Ishikawa (cell line): Measurements from ENCODE around the gene MTG1.
A peak's percentile ranks its signal among the peaks of the same experiment; 100 is the strongest.
"Not testable (repeated sequence)": the region's sequence is repeated elsewhere in the genome, so short reads cannot be mapped to it uniquely, and the experiment has no call there.

Experiments used
- CEBPB ChIP-seq: IDR thresholded peaks from 2 replicates; pipeline ENCODE4 v1.6.1; 2012
- CREB1 ChIP-seq: IDR thresholded peaks from 2 replicates; pipeline ENCODE4 v1.6.1; 2012; ENCODE audit warnings: low read depth
- EGR1 ChIP-seq: IDR thresholded peaks from 2 replicates; pipeline ENCODE4 v1.6.1; 2012
- EP300 ChIP-seq: IDR thresholded peaks from 2 replicates; pipeline ENCODE4 v1.6.1; 2012; ENCODE audit warnings: borderline replicate concordance
- FOXM1 ChIP-seq: IDR thresholded peaks from 2 replicates; pipeline ENCODE4 v1.6.1; 2012; ENCODE audit warnings: low read depth, borderline replicate concordance
- MAX ChIP-seq: IDR thresholded peaks from 2 replicates; pipeline ENCODE4 v1.6.1; 2012
- NFIC ChIP-seq: IDR thresholded peaks from 2 replicates; pipeline ENCODE4 v1.6.1; 2012
- RAD21 ChIP-seq: IDR thresholded peaks from 2 replicates; pipeline ENCODE4 v1.6.1; 2012; ENCODE audit warnings: low read depth
- REST ChIP-seq: IDR thresholded peaks from 2 replicates; pipeline ENCODE4 v1.6.1; 2012; ENCODE audit warnings: low read depth, mild to moderate bottlenecking
- TAF1 ChIP-seq: IDR thresholded peaks from 2 replicates; pipeline ENCODE4 v1.6.1; 2012; ENCODE audit warnings: low read depth, mild to moderate bottlenecking
- TCF12 ChIP-seq: IDR thresholded peaks from 2 replicates; pipeline ENCODE4 v1.6.1; 2012; ENCODE audit warnings: low read depth
- TEAD4 ChIP-seq: IDR thresholded peaks from 2 replicates; pipeline ENCODE4 v1.6.1; 2012
- USF1 ChIP-seq: IDR thresholded peaks from 2 replicates; pipeline ENCODE4 v1.6.1; 2012
- YY1 ChIP-seq: IDR thresholded peaks from 2 replicates; pipeline ENCODE4 v1.6.1; 2012; ENCODE audit warnings: low read depth
- ZBTB7A ChIP-seq: IDR thresholded peaks from 2 replicates; pipeline ENCODE4 v1.6.1; 2012; ENCODE audit warnings: low read depth

The MTG1 gene

GRCh38 chr10:133422807-133423771 is 29.1 kb downstream of the MTG1 start:
- TF ChIP-seq YY1 (no peak), TAF1 (no peak), EP300 (no peak), EGR1 (no peak), RAD21 (no peak), TCF12 (no peak), USF1 (no peak), CREB1 (no peak), FOXM1 (no peak), NFIC (no peak), CEBPB (no peak), ZBTB7A (no peak), REST (no peak), MAX (no peak), TEAD4 (no peak)

GRCh38 chr10:133424601-133425000 is 30.6 kb downstream of the MTG1 start, which contains the start of gene SPRN:
TSS of gene SPRN (minus strand) at chr10:133424625. CDS start at chr10:133423681, 944 bp downstream.
- not testable (repeated sequence) for TF ChIP-seq MAX, FOXM1, EP300

- TF ChIP-seq ZBTB7A (no peak), NFIC (no peak), YY1 (no peak), CEBPB (no peak), CREB1 (no peak), REST (no peak), FOXM1 (no peak), TAF1 (no peak), TEAD4 (no peak), MAX (peak; percentile 43; the same call in 1 of the 2 replicates), EP300 (no peak), RAD21 (peak; percentile 39), TCF12 (no peak), EGR1 (no peak), USF1 (peak; percentile 93)
Observed at GRCh38 chr10:133438711-133439273, 44.8 kb downstream of the MTG1 start.

- TF ChIP-seq USF1 (no peak), EGR1 (no peak), CREB1 (no peak), REST (no peak), TEAD4 (no peak), FOXM1 (no peak), CEBPB (no peak), NFIC (no peak), YY1 (no peak)
Observed at GRCh38 chr10:133439517-133440461, 45.8 kb downstream of the MTG1 start.
